CD4-positive, alpha-beta T cell treated with Interleukin-4 for 4 hours (primary cell): ENCODE results near the gene CACNB4.
"Not testable (repeated sequence)": the region's sequence is repeated elsewhere in the genome, so short reads cannot be mapped to it uniquely, and the experiment has no call there.

Experiments used
- DNase-seq: peaks from one replicate; pipeline ENCODE4 v3.0.0-alpha.2; 2020

Gene CACNB4

DNA sequence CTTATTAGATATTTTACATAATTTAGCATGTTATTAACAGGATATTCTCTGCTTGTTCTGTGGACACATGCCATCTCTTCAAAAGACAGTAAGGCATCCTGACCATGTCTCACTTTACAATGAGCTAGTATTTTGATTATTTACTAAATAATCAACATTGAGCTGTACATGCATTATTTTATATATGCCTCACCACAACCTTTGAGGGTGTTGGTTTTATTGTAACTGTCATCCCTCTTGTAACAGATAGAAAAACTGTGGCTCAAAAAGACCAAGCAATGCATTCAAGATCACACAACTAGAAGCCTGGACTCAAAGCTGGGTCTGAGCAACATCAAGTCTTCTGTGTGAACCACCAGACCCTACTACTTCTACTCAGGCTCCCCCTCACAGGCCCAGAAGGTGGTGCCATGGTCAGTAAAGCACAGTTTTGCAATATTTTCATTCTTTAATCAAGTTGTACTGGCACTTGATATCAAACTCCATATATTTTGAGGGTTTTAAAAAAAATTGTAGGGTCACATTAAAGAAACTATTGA, 165.5 kb downstream of the CACNB4 start:
- DNase-seq: no peak

GRCh38 chr2:151931756-151932155, 167.1 kb downstream of the CACNB4 start:
- DNase-seq: no peak

DNA sequence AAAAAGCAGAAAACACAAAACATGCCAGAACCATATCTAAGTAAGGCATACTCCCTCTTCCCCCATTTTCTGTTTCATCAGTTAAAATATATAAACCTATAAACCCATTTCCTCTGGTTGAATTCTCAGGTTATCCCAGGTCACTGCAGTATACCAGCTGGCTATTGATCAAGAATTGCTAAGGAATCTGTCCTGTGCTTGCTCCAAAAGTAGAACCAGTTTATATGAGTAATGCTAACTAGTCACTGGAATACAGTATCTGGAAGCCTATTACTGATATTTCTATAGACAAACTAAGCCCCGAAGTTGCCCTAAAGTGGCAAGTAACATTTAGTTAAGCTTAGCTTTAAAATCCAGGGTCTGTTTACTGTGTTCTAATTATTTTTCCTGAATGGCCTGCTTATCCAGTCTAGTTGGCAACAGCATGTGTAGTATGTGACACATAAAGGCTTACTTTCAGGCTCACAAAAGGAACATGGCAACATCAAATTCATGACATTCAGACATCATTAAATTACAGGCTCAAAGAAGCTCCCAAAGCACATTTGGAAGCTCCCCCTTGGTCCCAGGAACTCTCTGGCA, 167.7 kb downstream of the CACNB4 start:
- DNase-seq: no peak

DNA sequence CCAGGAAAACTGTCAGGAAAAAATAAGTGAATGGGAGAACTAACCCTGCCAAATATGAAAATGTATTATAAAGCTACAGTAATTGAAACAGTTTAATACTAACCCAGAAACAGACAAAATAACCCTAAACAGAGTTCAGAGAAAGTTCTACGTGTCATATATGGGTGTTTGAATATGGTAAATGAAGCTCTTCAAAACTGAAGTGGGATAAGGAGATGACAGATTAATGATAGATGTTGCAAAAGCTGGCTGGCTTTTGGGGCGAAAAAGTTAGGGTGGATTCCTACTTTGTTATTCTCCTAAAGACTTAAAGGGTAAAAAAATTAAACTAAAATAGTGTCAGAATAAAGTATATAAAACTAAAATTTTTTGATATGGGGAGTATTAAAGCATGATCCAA, 168.8 kb downstream of the CACNB4 start:
- no peak for DNase-seq

DNA sequence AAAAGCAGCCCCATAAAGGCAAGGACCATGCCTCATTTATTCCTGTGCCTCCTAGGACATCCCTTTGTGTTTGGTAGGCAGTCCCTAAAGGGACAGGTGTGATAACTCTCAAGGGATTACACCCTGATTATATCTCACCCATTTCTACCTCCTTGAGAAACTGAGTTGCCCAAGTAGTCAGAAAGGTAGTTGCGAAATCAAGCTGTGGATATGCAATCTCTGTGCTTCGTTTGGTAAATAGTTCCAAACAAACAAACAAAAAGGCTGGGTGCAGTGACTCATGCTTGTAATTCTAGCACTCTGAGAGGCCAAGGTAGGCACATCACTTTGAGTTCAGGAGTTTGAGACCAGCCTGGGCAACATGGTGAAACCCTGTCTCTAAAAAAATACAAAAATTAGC, 170.5 kb downstream of the CACNB4 start:
- no peak for DNase-seq

- no peak for DNase-seq
Observed at GRCh38 chr2:151927501-151928221, 171.2 kb downstream of the CACNB4 start.

DNA sequence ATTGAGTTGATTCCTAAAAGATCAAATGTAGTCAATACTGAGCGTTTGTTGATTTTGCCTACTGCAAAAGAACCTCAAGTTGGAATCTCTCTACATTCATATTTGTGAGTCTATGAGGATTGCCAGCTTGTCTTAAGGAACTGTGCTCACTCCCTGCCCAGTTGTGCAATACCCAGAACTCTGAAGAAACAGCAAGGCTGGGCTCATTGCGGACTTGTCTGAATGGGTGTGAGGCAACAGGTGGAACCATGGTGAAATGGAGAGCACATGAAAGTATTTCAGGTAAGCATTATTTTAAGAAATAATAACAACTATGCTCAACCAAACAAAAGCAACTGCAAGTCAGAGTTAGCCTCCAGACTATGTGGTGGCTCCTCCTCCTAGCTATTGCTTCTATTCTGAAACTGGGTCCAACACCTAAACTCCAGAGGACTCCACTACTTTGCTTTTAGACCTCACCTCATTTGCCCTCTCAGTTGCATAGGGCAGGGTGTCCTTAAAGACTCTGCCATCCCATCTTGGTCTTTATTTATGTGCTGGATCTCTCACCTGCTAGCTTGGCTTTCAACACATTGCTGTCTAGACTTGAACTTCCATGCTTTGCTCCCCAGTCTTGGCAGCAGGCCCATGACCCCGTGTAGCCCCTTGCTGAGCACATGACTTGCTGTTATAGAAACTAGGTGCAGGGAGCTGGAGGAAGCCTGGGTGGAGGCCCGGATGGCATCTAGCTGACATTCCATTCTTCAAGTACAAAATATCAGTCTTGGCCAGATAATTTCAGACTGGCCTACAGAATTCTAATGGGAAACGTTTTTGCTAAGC, 175.8 kb downstream of the CACNB4 start:
- no peak for DNase-seq

DNA sequence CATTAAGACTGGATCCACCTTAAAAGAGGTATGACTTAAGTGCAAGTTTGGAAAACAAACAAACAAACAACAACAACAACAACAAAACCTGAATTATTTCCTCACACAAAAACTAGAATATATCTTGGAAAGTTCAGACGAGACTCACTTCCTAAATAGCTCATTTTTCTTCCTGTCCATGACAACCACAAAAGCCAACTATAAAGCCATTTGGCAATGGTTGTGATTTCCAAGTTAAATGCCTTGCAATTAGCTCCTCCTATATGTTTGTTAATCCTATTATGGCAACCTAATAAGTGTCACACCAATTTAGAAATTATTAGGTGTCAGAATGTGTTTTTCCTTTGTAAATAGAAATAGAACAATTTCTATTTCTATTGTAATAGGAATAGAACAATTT, 179.1 kb downstream of the CACNB4 start:
- no peak for DNase-seq

DNA sequence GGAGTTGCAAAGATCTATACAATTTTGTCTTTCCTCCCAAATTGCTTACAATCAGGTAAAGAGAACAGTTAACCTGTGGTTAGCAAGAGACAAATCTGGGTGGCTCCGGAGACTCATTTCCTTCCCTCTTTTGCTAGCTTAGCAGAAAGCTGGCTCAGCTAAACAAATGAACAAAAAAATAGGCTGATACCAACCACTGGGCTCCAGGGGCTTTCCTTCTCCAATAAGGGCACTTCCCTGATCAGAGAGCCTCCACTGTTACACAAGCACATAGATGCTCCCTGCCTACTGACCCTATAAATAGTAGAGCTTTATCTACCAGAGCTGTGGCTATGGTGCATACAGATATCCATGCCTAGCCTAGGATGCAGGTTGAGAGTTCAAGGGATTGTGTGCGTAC, 180.5 kb downstream of the CACNB4 start:
- peak; percentile 8 for DNase-seq

DNA sequence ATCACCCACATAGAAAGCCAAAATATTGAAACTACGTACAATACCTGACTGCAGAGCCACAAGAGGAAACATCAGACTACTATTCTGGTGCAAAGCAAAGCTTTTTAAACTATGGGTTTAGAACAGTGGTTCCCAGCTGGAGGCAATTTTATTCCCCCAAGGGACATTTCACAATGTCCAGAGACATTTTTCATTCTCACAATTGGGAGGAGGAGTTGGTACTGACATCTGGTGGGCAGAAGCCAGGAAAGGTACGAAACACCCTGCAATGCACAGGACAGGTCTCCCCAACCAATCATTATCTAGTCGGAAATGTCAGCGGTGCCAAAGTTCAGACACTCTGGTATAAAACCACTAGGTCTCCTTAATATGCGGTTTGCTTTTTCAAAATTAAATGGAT, 182.2 kb downstream of the CACNB4 start:
- DNase-seq: no peak

DNA sequence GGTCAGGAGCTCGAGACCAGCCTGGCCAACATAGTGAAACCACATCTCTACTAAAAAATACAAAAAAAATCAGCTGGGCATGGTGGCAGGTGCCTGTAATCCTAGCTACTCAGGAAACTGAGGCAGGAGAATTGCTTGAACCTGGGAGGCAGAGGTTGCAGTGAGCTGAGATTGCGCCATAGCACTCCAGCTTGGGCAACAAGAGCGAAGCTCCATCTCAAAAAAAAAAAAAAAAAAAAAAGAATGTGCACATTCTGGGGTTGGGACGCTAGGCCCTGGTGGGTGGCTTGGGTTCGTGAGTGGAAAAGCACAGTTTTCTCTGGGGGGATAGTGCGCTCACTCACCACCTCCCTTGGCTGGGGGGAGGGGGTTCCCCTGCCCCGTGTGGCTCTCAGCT, 183.2 kb downstream of the CACNB4 start:
- DNase-seq: not testable (repeated sequence)

DNA sequence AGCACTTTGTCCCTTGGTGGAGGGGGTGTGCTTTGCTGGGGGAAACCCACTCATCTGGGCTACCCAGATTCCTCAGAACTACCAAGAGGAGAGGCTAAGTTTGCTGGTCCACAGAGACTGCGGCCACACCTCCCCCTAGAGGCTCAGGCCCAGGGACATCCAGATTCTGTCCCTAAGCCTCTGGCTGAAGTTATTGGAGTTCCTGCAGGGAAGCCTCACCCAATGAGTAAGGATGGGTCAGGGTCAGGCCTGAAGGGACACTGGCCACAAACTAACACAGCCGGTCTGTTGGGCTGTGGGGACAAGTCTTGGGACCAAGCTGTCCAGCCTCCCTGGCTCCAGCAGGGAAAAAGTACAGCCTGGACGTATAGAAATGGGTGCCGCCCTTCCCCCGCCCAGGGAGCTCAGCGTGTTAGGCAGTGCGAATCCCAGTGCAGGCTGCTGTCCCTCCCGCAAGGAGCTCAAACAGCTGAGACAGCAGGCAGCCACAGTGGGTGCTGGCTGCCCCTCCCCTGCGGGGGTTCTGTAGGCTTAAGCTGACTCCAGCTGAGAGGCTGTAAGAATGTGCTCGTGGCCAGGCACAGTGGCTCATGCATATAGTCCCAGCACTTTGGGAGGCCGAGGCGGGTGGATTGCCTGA, 183.7 kb downstream of the CACNB4 start:
- no peak for DNase-seq

DNA sequence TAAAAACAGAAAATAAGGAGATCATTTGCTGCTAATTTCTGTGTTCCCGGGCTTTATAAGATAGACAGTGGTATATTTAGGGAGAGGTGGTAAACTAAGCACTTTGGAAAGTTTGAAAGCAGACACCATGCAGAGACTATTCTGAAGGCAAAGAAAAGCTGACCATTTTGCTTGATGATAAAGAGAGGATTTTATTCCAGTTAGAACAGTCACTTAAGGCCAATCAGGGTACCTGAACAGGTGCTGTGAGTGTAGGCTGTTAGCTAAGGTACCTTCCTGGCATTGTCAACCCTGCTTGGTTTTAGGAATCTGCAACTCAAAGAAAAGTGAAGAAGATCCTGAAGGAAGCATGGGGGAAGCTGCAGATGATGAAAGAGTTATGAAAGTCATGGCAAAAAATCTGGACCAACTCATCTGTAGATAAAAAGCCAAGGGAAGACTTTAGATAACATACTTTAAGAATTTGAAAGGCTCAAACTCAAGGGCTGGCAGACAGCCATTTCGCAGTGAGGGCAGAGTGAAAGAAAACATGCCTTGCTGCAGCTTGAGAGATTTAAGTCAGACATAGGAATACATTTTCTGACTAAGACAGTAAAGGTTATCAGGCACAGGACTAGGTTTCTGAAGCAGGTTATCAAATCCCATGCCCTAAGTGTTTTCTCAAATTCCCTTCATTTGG, 190.5 kb downstream of the CACNB4 start:
- DNase-seq: no peak

DNA sequence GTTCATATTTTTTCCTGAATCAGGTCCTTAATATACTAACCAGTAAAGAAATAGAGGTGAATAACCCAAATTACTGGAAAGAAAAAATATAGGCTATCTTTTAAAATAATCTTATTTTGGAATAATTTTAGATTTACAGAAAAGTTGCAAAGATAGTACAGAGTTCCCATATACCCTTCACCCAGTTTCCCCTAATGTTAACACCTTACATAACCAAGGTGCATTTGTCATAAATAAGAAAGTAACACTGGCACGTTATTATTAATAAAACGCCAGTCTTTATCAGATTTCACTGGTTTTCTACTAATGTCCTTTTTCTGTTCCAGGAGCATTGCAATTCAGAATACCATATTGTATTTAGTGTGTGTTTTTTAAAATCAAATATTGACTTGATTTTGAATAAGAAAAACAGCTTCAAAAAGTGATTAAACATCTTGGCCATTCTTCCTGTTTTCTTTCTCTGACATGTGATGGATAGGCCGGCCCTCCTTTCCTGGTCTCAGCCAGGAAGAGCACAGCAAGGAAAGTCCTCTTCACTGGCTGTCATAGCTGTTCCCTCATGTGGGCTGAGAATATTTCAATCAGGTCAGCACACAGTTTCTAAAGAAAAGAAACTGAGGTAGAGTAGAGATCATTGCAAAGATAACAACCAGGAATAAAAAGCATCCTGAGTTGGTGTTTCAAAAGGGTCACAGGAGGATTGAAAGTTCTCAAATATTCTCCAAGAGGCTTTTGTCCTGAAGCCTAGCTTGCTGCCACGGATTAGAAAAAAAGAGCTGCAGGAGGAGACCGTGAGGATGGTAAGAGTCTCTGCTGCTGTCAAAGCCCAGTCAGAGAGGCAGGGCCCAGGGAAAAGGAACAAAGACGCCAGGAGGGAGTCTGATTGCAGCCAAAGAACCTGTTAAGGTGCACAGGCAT, 191.3 kb downstream of the CACNB4 start:
- no peak for DNase-seq

GRCh38 chr2:151906633-151906998, 192.2 kb downstream of the CACNB4 start:
- DNase-seq: no peak

- no peak for DNase-seq
Observed at GRCh38 chr2:151905963-151906632, 192.7 kb downstream of the CACNB4 start.

DNA sequence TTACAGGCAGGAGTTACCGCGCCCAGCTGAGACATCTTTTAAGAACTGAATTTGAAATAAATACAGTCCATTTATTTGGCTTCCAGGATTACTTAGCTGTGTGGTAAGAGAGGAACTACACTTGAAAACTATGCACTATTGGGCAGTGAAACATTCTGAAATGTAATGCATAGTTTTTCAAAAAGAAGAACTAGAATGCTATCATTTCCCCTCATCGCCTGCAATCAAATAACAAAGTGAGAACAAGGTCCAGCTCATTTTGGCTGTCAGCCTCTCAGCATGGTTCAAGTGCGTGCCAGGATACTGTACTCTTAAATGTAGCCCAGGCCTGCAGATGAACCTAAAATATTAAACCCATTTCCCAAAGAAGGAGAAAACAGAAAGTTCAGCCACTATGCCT, 194.0 kb downstream of the CACNB4 start:
- DNase-seq: no peak

GRCh38 chr2:151904021-151904420, 194.8 kb downstream of the CACNB4 start:
- DNase-seq: no peak

- no peak for DNase-seq
Observed at GRCh38 chr2:151902829-151903228, 196.0 kb downstream of the CACNB4 start.

GRCh38 chr2:151900331-151900730, 198.5 kb downstream of the CACNB4 start:
- no peak for DNase-seq

- no peak for DNase-seq
Observed at GRCh38 chr2:151899156-151899555, 199.7 kb downstream of the CACNB4 start.
